ENCODE results near the gene IZUMO2. TPM values are rescaled to one million over a fixed set of nuclear protein-coding genes. Genes with fewer than 3 reads are reported as not detected.

Gene IZUMO2
- polyA plus RNA-seq, 1 experiment, result not detected

DNA sequence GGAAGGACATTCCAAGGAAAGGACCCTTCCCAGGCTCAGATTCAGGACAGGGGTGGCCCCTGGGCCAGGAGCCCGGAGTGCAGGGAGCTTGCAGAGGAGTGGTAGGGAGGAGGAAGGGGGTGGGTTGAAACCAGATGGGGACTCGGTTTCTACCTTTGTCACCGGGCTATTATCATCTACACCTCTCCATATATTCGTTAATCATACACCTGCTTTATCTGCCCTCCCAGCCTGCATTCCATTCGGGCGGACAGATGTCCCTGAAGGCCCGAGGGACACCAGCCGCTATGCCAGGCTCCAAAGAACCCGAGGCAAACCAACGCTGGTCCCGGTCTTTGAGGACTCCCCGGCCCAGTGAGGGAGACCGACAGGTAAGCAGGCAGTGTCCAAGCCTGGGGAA, 24.9 kb upstream of the IZUMO2 start:
- POLR2A ChIA-PET, result no interaction called here
- DNase-seq (ENCODE audit: low read depth, low spot score), result no peak
- Histone ChIP-seq H3K27ac (ENCODE audit: low read depth, low read length) (no peak overlapping the region), H3K9me3 (ENCODE audit: control insufficient read depth, insufficient read depth, low read length) (peaks cover 11% of the 10 kb centered on the region), H3K4me3 (ENCODE audit: low read depth, low read length) (no peak overlapping the region), H3K27me3 (ENCODE audit: control insufficient read depth, insufficient read depth, low read length) (peaks cover 3% of the 10 kb centered on the region)
- CTCF ChIA-PET, result no interaction called here
- TF ChIP-seq, protein P1, sequence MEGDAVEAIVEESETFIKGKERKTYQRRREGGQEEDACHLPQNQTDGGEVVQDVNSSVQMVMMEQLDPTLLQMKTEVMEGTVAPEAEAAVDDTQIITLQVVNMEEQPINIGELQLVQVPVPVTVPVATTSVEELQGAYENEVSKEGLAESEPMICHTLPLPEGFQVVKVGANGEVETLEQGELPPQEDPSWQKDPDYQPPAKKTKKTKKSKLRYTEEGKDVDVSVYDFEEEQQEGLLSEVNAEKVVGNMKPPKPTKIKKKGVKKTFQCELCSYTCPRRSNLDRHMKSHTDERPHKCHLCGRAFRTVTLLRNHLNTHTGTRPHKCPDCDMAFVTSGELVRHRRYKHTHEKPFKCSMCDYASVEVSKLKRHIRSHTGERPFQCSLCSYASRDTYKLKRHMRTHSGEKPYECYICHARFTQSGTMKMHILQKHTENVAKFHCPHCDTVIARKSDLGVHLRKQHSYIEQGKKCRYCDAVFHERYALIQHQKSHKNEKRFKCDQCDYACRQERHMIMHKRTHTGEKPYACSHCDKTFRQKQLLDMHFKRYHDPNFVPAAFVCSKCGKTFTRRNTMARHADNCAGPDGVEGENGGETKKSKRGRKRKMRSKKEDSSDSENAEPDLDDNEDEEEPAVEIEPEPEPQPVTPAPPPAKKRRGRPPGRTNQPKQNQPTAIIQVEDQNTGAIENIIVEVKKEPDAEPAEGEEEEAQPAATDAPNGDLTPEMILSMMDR (IDR thresholded peaks at IDR 0.05; ENCODE audit: low read depth, low read length), result no peak

DNA sequence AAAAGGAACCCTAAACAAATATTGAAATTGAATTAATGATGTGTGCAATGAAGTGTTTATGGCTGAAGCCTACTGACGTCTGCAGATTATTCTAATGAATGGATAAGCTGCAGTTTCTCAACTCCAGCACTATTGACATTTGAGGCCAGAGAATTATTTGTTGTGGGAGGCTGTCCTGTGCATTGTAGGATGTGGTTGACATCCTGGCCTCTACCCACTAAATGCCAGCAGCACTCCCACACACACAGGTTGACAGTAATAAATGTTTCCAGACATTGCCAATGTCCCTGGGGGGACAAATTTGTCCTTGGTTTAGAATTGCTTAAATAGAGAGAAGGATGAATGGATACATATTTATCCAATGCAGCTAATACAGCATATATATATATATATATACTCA, 21.1 kb upstream of the IZUMO2 start:
- ChIA-PET CTCF (no interaction called here), POLR2A (no interaction called here)
- TF ChIP-seq, protein P1 (IDR thresholded peaks at IDR 0.05; ENCODE audit: low read depth, low read length), result no peak
- no peak for DNase-seq (ENCODE audit: low read depth, low spot score)
- Histone ChIP-seq H3K9me3 (ENCODE audit: control insufficient read depth, insufficient read depth, low read length) (peaks cover 11% of the 10 kb centered on the region), H3K27ac (ENCODE audit: low read depth, low read length) (no peak overlapping the region), H3K27me3 (ENCODE audit: control insufficient read depth, insufficient read depth, low read length) (no peaks in the 10 kb centered on the region), H3K4me3 (ENCODE audit: low read depth, low read length) (no peak overlapping the region)

DNA sequence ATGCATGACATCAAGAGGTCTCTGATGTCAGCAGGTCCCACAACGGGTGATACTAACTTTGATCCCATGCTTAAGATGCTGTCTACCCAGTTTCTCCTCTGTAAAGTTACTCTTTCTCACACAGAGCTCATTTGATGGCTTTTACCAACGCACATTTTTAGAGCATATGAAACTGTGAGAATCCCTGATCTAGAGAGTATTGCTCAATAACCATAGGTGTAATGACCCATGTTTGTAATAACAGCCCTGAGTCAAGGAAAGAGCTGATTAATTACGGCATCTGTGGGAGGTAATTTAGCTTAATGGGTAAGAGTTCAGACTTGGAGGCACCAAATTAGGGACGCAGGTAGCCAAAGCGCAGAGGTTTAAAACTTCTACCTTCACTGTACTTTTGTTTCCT, 18.0 kb upstream of the IZUMO2 start:
- Histone ChIP-seq H3K27me3 (ENCODE audit: control insufficient read depth, insufficient read depth, low read length) (no peaks in the 10 kb centered on the region), H3K27ac (ENCODE audit: low read depth, low read length) (no peak overlapping the region), H3K4me3 (ENCODE audit: low read depth, low read length) (no peak overlapping the region), H3K9me3 (ENCODE audit: control insufficient read depth, insufficient read depth, low read length) (peaks cover 7% of the 10 kb centered on the region; the same call in 1 of the 2 replicates)
- no peak for DNase-seq (ENCODE audit: low read depth, low spot score)
- ChIA-PET CTCF (no interaction called here), POLR2A (no interaction called here)
- TF ChIP-seq, protein P1 (IDR thresholded peaks at IDR 0.05; ENCODE audit: low read depth, low read length), result no peak

DNA sequence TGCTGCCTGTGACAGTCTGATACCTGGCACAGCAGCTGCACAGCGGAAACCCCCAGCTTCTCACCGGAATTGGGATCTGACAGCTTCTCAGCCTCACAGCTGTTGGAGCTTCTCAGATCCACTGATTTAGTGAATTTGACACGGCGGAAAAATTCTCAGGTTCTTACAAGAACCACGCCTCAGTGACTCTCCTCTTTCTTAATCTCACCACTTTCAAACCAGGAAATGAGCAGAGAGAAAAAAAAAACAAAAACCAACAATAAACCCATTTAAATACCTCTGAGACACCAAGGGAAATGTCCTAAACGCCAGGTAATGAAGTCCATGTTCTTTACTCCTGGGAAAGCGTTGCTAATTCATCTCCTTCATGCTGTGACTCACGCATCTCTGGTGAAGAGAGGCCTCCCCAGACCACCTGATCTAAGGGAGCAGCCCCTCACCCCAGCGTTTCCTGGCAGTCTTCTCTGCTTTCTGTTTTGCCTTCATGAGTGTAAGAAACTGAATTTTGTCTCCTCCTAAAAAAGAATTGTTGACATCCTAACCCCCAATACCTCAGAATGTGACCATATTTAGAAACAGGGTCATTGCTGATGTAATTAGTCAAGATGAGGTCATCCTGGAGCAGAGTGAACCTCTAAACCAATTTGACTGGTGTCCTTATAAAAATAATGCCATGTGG, 15.9 kb upstream of the IZUMO2 start:
- DNase-seq (ENCODE audit: low read depth, low spot score), result no peak
- Histone ChIP-seq H3K9me3 (ENCODE audit: control insufficient read depth, insufficient read depth, low read length) (peaks cover 7% of the 10 kb centered on the region; the same call in 1 of the 2 replicates), H3K27ac (ENCODE audit: low read depth, low read length) (no peak overlapping the region), H3K27me3 (ENCODE audit: control insufficient read depth, insufficient read depth, low read length) (no peaks in the 10 kb centered on the region), H3K4me3 (ENCODE audit: low read depth, low read length) (no peak overlapping the region)
- ChIA-PET CTCF (no interaction called here), POLR2A (no interaction called here)
- TF ChIP-seq, protein P1 (IDR thresholded peaks at IDR 0.05; ENCODE audit: low read depth, low read length), result no peak

DNA sequence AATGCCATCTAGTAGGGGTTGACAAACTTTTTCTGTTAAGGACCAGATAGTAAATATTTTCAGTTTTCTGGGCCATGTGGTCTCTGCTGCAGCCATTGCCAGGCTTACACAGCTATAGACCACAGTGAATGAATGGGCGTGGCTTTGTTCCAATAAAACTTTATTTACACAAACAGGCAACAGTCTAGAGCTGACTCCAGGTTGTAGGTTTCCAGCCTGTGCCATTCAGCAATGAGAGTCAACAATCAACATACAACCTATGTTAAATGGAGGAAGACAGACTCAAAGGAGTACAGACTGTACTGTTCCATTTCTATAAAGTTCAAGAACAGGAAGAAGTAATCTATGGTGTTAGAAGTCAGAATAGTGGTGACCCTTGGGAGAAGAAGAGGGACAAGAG, 15.2 kb upstream of the IZUMO2 start:
- TF ChIP-seq, protein P1 (IDR thresholded peaks at IDR 0.05; ENCODE audit: low read depth, low read length), result no peak
- ChIA-PET POLR2A (no interaction called here), CTCF (no interaction called here)
- H3K9me3 ChIP-seq (ENCODE audit: control insufficient read depth, insufficient read depth, low read length), result peaks cover 7% of the 10 kb centered on the region; the same call in 1 of the 2 replicates
- H3K4me3 ChIP-seq (ENCODE audit: low read depth, low read length), result no peak overlapping the region
- no peak overlapping the region for H3K27ac ChIP-seq (ENCODE audit: low read depth, low read length)
- no peak for DNase-seq (ENCODE audit: low read depth, low spot score)
- no peaks in the 10 kb centered on the region for H3K27me3 ChIP-seq (ENCODE audit: control insufficient read depth, insufficient read depth, low read length)
